Suprapubic skin (tissue), 4 donors: ENCODE data around the gene NOMO2.
"Not testable (repeated sequence)": the region's sequence is repeated elsewhere in the genome, so short reads cannot be mapped to it uniquely, and the experiment has no call there.

ENCODE experiments used
- CTCF ChIP-seq, 2 donors: fragments of 200-600 bp in 1 of 2; fragments of 450-650 bp in 1 of 2; sonication (generic) in 1 of 2; IDR thresholded peaks; one replicate each; pipeline ENCODE4 v1.5.1; 2016 to 2019; ENCODE audit warnings: antibody characterized with exemption in 2 of 2, mild to moderate bottlenecking in 1 of 2, moderate library complexity in 1 of 2
- EP300 ChIP-seq: sonication (generic); formaldehyde crosslinking; IDR thresholded peaks from one replicate; pipeline ENCODE4 v1.6.1; 2017; ENCODE audit warnings: antibody characterized with exemption
- POLR2A ChIP-seq, 2 donors: fragments of 450-650 bp; IDR thresholded peaks; one replicate each; pipeline ENCODE4 v1.6.1; 2017; ENCODE audit warnings: antibody characterized with exemption in 2 of 2, mild to moderate bottlenecking in 2 of 2, moderate library complexity in 2 of 2
- POLR2AphosphoS5 ChIP-seq, 3 donors: sonication (generic); formaldehyde crosslinking; IDR thresholded peaks; one replicate each; pipeline ENCODE4 v1.6.1; 2017; ENCODE audit warnings: antibody characterized with exemption in 3 of 3

GRCh38 chr16:18498430-18498829, 63.5 kb downstream of the NOMO2 start:
- TF ChIP-seq CTCF (IDR thresholded peaks at IDR 0.05); POLR2A (IDR thresholded peaks at IDR 0.05); EP300; POLR2AphosphoS5 (IDR thresholded peaks at IDR 0.05): not testable (repeated sequence)
